ENCODE results near the gene AHRR.
"Not testable (repeated sequence)": the region's sequence is repeated elsewhere in the genome, so short reads cannot be mapped to it uniquely, and the experiment has no call there.

Gene AHRR

GRCh38 chr5:478369-478981 lies 157.0 kb downstream of the AHRR start:
- DNase-seq, result no peak

GRCh38 chr5:478982-479535 lies 157.5 kb downstream of the AHRR start:
- DNase-seq, result no peak

- no peak for DNase-seq
Observed at GRCh38 chr5:479566-480319, 158.2 kb downstream of the AHRR start.

- DNase-seq, result no peak
Observed at GRCh38 chr5:481347-481746, 159.8 kb downstream of the AHRR start.

DNA sequence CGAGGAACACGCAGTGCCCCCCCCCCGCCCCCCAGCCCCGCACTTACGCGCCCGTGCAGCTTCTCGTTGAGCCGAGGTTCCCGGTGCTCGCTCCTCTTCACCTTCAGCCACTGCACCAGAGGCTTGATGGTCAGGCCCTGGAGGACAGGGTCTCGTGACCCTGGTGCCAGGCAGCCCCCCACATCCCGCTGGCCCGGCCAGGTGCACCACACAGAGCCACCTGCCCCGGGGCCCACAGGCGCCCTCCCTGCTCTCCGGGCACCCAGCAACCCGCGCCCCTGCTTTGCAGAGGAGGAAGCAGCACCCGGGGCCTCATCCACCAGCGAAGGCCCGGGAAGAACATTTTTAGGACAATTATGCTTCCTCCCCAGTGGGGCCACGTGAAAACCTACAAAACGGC lies 160.5 kb downstream of the AHRR start:
- DNase-seq, result no peak

GRCh38 chr5:482506-482905 lies 161.0 kb downstream of the AHRR start:
- no peak for DNase-seq

- no peak for DNase-seq
Observed at GRCh38 chr5:483011-483410, 161.5 kb downstream of the AHRR start.

- no peak for DNase-seq
Observed at GRCh38 chr5:483434-484140, 162.1 kb downstream of the AHRR start.

DNA sequence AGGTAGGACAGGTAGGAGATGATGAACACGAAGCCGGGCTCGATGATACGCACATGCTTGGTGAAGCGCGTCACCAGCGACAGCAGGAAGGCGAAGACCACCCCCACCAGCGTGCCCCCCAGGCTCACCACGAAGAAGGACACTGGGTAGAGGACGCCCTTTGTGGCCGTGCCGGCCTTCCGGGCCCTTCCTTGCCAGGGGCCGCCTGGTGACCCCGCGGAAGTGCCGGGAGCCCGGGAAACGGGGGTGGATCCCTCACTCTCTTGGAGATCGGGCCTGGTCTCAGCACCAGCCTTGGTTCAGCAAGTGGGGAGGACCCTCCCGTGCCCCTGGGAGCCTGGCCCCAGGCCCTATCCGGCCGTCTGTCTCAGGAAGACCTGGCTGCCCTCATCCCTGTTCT lies 163.0 kb downstream of the AHRR start:
- no peak for DNase-seq

- no peak for DNase-seq
Observed at GRCh38 chr5:485113-485945, 163.8 kb downstream of the AHRR start.

GRCh38 chr5:485946-486491 lies 164.5 kb downstream of the AHRR start:
- DNase-seq, result no peak

- DNase-seq, result not testable (repeated sequence)
Observed at GRCh38 chr5:486597-486996, 165.1 kb downstream of the AHRR start.

Data from stimulated activated CD4-positive, alpha-beta T cell treated with anti-CD3 and anti-CD28 coated beads, Interleukin-2, amount 100 ng/mL, for 24 hours (primary cell).